HG03039 (cell line): ENCODE measurements around the gene BACH1.
"Not testable (repeated sequence)": the region's sequence is repeated elsewhere in the genome, so short reads cannot be mapped to it uniquely, and the experiment has no call there.

Experiments used
- ATAC-seq: cut with Tn5 transposase; IDR thresholded peaks from one replicate; pipeline ENCODE4 v1.9.1; 2021; ENCODE audit warnings: mild to moderate bottlenecking, moderate library complexity; ENCODE audit not compliant: unreplicated experiment

The BACH1 gene

GRCh38 chr21:29342363-29342957 lies 43.7 kb downstream of the BACH1 start:
- peak; percentile 54 for ATAC-seq

GRCh38 chr21:29343519-29343918 lies 44.8 kb downstream of the BACH1 start:
- ATAC-seq, result no peak

- ATAC-seq, result no peak
Observed at GRCh38 chr21:29346281-29346680, 47.6 kb downstream of the BACH1 start.

- no peak for ATAC-seq
Observed at GRCh38 chr21:29346771-29347170, 48.0 kb downstream of the BACH1 start.

GRCh38 chr21:29347274-29347681 lies 48.6 kb downstream of the BACH1 start:
- no peak for ATAC-seq

- no peak for ATAC-seq
Observed at GRCh38 chr21:29349702-29350101, 51.0 kb downstream of the BACH1 start.

GRCh38 chr21:29350246-29350779 lies 51.6 kb downstream of the BACH1 start:
- ATAC-seq, result no peak

GRCh38 chr21:29351691-29352090 lies 53.0 kb downstream of the BACH1 start:
- ATAC-seq, result no peak

GRCh38 chr21:29355043-29355710 lies 56.5 kb downstream of the BACH1 start:
- ATAC-seq, result not testable (repeated sequence)

- ATAC-seq, result not testable (repeated sequence)
Observed at GRCh38 chr21:29356291-29356690, 57.6 kb downstream of the BACH1 start.

GRCh38 chr21:29356810-29357209 lies 58.1 kb downstream of the BACH1 start:
- not testable (repeated sequence) for ATAC-seq

- ATAC-seq, result no peak
Observed at GRCh38 chr21:29359718-29360117, 61.0 kb downstream of the BACH1 start.

- ATAC-seq, result no peak
Observed at GRCh38 chr21:29360799-29361765, 62.4 kb downstream of the BACH1 start.

GRCh38 chr21:29362758-29363157 lies 64.0 kb downstream of the BACH1 start:
- ATAC-seq, result no peak

GRCh38 chr21:29365661-29366265 lies 67.0 kb downstream of the BACH1 start:
- ATAC-seq, result no peak

GRCh38 chr21:29366532-29366931 lies 67.8 kb downstream of the BACH1 start:
- no peak for ATAC-seq

GRCh38 chr21:29367335-29367734 lies 68.6 kb downstream of the BACH1 start:
- no peak for ATAC-seq

- no peak for ATAC-seq
Observed at GRCh38 chr21:29368906-29369305, 70.2 kb downstream of the BACH1 start.

GRCh38 chr21:29371464-29371863 lies 72.7 kb downstream of the BACH1 start:
- ATAC-seq, result no peak

GRCh38 chr21:29372063-29372802 lies 73.5 kb downstream of the BACH1 start:
- ATAC-seq, result peak; percentile 62
